Body of pancreas (tissue), 4 donors: ENCODE data around the gene TRMU.

Experiments
- CTCF ChIP-seq, 7 experiments: fragments of 450-650 bp in 4 of 7; fragments of 200-600 bp in 3 of 7; sonication (generic) in 3 of 7; IDR thresholded peaks; one replicate each; pipeline ENCODE4 v1.5.1; 2016 to 2019; ENCODE audit warnings: antibody characterized with exemption in 7 of 7
- POLR2A ChIP-seq, 3 donors: fragments of 450-650 bp; IDR thresholded peaks; one replicate each; pipeline ENCODE4 v1.6.1; 2016; ENCODE audit warnings: antibody characterized with exemption in 3 of 3, mild to moderate bottlenecking in 2 of 3

- no peak for TF ChIP-seq CTCF (IDR thresholded peaks at IDR 0.05)
- no peak for TF ChIP-seq POLR2A (IDR thresholded peaks at IDR 0.05)
These were observed 29.0 kb downstream of the TRMU start for GRCh38 chr22:46364341-46365165.
